GM23248 (cell line): ENCODE data around the gene PLEKHA6.

ENCODE experiments used
- EZH2 ChIP-seq: fragments of 200-600 bp; sonication (generic); IDR thresholded peaks from 2 replicates; pipeline ENCODE4 v1.6.1; 2018; ENCODE audit warnings: antibody characterized with exemption, mild to moderate bottlenecking; ENCODE audit not compliant: insufficient read depth, poor library complexity, severe bottlenecking
- EZH2phosphoT487 ChIP-seq: fragments of 200-600 bp; sonication (generic); IDR thresholded peaks from 2 replicates; pipeline ENCODE4 v1.6.1; 2018; ENCODE audit warnings: antibody characterized with exemption, moderate library complexity, mild to moderate bottlenecking, low read depth; ENCODE audit not compliant: insufficient read depth

DNA sequence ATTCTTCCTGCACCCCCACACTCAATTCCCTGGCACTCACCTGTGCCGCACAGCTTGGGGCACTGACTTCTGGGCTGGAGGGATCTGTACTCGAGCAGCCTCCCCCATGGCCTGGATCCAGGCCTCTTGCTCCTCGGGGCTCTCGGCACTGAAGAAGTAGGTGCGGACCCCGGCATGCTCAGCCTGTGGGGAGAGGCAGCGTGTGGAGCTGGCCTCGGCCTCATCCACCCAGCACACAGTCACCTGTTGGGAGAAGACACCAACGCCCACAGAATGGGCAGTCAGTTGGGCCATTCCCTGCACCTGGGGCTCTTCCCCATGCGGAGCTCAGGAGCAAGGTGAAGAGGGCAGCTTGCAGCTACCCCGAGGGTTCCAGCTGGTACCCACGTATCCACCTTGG is 98.5 kb downstream of the PLEKHA6 start:
- TF ChIP-seq EZH2 (no peak), EZH2phosphoT487 (no peak)
